Natural killer cell (primary cell): ENCODE data around the gene TBCC. TPM values are rescaled to one million over a fixed set of nuclear protein-coding genes. Genes with fewer than 3 reads are reported as not detected.
A peak's percentile ranks its signal among the peaks of the same experiment; 100 is the strongest.
"Not testable (repeated sequence)": the region's sequence is repeated elsewhere in the genome, so short reads cannot be mapped to it uniquely, and the experiment has no call there.

Experiments
- ATAC-seq, 3 donors: fragments of 150-1000 bp in 2 of 3; fragments of 200-7000 bp in 1 of 3; cut with Tn5 transposase; 1 replicate in 1 of 3; 2 replicates in 2 of 3; pipeline ENCODE4 v1.10.0; 2021; ENCODE audit warnings: mild to moderate bottlenecking in 2 of 3, moderate library complexity in 2 of 3
- DNase-seq, 2 donors: peaks; one replicate each; pipeline versions ENCODE4 v3.0.0 to v3.0.0-alpha.2; 2013 to 2021; ENCODE audit warnings: mixed read lengths in 1 of 2
- H3K27ac ChIP-seq: one replicate; pipeline ENCODE4 v1.5.1; 2013; ENCODE audit warnings: mild to moderate bottlenecking, low read length
- H3K27me3 ChIP-seq: one replicate; pipeline ENCODE4 v1.6.1; 2013; ENCODE audit warnings: low read length; ENCODE audit not compliant: control insufficient read depth, insufficient read depth
- H3K36me3 ChIP-seq: one replicate; pipeline ENCODE4 v1.6.1; 2013; ENCODE audit warnings: low read length; ENCODE audit not compliant: control insufficient read depth, insufficient read depth
- H3K4me1 ChIP-seq: one replicate; pipeline ENCODE4 v1.6.1; 2013; ENCODE audit warnings: low read length; ENCODE audit not compliant: control insufficient read depth, insufficient read depth
- H3K4me3 ChIP-seq: one replicate; pipeline ENCODE4 v1.5.1; 2013; ENCODE audit warnings: low read length
- H3K9me3 ChIP-seq: one replicate; pipeline ENCODE4 v1.6.1; 2013; ENCODE audit warnings: low read length; ENCODE audit not compliant: control insufficient read depth, insufficient read depth
- H3K27ac Mint-ChIP-seq, 2 donors: one replicate each; pipeline ENCODE4 v1.8.0; 2022; ENCODE audit warnings: mild to moderate bottlenecking in 2 of 2, mixed read lengths in 2 of 2, moderate library complexity in 1 of 2
- H3K27me3 Mint-ChIP-seq, 2 donors: one replicate each; pipeline ENCODE4 v1.8.0; 2022; ENCODE audit warnings: low read depth in 2 of 2, mixed read lengths in 2 of 2
- H3K36me3 Mint-ChIP-seq: one replicate; pipeline ENCODE4 v1.8.0; 2022; ENCODE audit warnings: mixed read lengths
- H3K4me1 Mint-ChIP-seq, 2 donors: one replicate each; pipeline ENCODE4 v1.8.0; 2022; ENCODE audit warnings: mixed read lengths in 2 of 2
- H3K4me3 Mint-ChIP-seq: one replicate; pipeline ENCODE4 v1.8.0; 2022; ENCODE audit warnings: mild to moderate bottlenecking, moderate library complexity, mixed read lengths
- H3K9me3 Mint-ChIP-seq, 2 donors: one replicate each; pipeline ENCODE4 v1.8.0; 2022; ENCODE audit warnings: mixed read lengths in 2 of 2
- WGBS: methylation state at CpG from one replicate; pipeline ENCODE4 v1.1.7; 2013; ENCODE audit warnings: missing lambda C conversion rate; ENCODE audit not compliant: insufficient coverage; 5-methylcytosine and 5-hydroxymethylcytosine counted together
- intact Hi-C: fragments of 100-400 bp; cut with micrococcal nuclease; formaldehyde crosslinking; loops from one replicate; pipeline ENCODE4 v1.14.2; 2022
- total RNA-seq, 4 donors: library from RNA; stranded (reverse); fragments of 120-200 nt in 1 of 4; gene quantifications; one replicate each; pipeline versions ENCODE4 v1.2.3 to v1.2.4, GENCODE V29; 2013 to 2022
- TF ChIP-seq, protein P1 (sequence below): fragments of 200-600 bp; IDR thresholded peaks from one replicate; pipeline ENCODE4 v1.8.0; 2022; ENCODE audit warnings: antibody characterized with exemption

The TBCC gene
- total RNA-seq, 3 donors from 2014 or later (not counting 1 experiment from before 2014, with no cell fraction given): 64.1 to 77.6 (median 65.6) TPM

DNA sequence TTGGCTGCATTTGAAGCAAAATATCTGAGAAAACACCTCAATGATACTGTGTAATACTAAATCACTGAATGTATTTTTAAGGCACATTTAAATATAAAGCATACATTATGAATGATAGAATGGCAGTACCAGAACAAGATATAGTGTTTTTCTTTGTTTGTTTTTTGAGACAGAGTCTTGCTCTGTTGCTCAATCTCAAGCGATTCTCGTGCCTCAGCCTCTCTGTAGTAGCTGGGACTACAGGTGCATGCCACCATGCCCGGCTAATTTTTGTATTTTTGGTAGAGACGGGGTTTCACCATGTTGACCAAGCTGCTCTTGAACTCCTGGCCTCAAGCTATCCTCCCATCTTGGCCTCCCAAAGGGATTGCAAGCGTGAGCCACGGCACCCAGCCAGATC, 33.6 kb upstream of the TBCC start:
- 86% methylated on average over 6 of the region's 6 CpGs for WGBS
- intact Hi-C loops: no loop called here
- no peaks in the 10 kb centered on the region for H3K36me3 ChIP-seq
- Mint-ChIP-seq H3K36me3 (no peaks in the 10 kb centered on the region), H3K4me3 (no peak overlapping the region), H3K27me3 (no peaks in the 10 kb centered on the region), H3K4me1 (peaks cover 16 to 28% of the 10 kb centered on the region in 2 donors), H3K9me3 (no peaks in the 10 kb centered on the region), H3K27ac (peak overlapping the region in 1 of 2 donors; percentile 29)
- no peak for DNase-seq
- TF ChIP-seq, protein P1, sequence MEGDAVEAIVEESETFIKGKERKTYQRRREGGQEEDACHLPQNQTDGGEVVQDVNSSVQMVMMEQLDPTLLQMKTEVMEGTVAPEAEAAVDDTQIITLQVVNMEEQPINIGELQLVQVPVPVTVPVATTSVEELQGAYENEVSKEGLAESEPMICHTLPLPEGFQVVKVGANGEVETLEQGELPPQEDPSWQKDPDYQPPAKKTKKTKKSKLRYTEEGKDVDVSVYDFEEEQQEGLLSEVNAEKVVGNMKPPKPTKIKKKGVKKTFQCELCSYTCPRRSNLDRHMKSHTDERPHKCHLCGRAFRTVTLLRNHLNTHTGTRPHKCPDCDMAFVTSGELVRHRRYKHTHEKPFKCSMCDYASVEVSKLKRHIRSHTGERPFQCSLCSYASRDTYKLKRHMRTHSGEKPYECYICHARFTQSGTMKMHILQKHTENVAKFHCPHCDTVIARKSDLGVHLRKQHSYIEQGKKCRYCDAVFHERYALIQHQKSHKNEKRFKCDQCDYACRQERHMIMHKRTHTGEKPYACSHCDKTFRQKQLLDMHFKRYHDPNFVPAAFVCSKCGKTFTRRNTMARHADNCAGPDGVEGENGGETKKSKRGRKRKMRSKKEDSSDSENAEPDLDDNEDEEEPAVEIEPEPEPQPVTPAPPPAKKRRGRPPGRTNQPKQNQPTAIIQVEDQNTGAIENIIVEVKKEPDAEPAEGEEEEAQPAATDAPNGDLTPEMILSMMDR: no peak
- no peak for ATAC-seq
- peaks cover 22% of the 10 kb centered on the region for H3K4me1 ChIP-seq
- no peaks in the 10 kb centered on the region for H3K9me3 ChIP-seq
- no peaks in the 10 kb centered on the region for H3K27me3 ChIP-seq
- no peak overlapping the region for H3K4me3 ChIP-seq
- H3K27ac ChIP-seq: no peak overlapping the region

DNA sequence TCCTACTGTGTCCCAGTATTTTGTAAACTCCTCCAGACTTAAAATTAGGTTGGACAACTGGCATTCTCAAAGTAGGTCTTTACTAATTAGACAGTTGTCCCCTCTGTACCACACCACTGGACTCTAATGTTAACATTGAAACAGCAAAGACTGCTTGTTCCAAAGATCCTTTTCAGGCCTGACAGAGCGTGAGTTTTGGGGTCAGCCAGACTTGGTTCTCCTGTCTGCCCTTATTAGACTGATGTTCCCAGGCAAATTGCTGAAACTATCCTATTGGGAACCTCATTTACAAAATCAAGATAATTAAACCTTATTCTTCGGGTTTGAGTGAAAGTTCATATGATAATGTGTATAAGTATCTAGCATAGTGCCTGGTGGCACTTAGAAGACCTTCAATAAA, 32.2 kb upstream of the TBCC start:
- no peaks in the 10 kb centered on the region for H3K9me3 Mint-ChIP-seq
- DNase-seq (no peak), ATAC-seq (no peak)
- TF ChIP-seq, protein P1: no peak
- Histone ChIP-seq H3K4me3 (no peak overlapping the region), H3K9me3 (no peaks in the 10 kb centered on the region), H3K27me3 (no peaks in the 10 kb centered on the region), H3K27ac (no peak overlapping the region), H3K36me3 (no peaks in the 10 kb centered on the region), H3K4me1 (peaks cover 36% of the 10 kb centered on the region)
- no peaks in the 10 kb centered on the region for H3K36me3 Mint-ChIP-seq
- H3K4me3 Mint-ChIP-seq: no peak overlapping the region
- intact Hi-C loops: no loop called here
- 98% methylated on average over 2 of the region's 2 CpGs for WGBS
- H3K4me1 Mint-ChIP-seq: peaks cover 26 to 38% of the 10 kb centered on the region in 2 donors
- H3K27me3 Mint-ChIP-seq: no peaks in the 10 kb centered on the region
- H3K27ac Mint-ChIP-seq: no peak overlapping the region

DNA sequence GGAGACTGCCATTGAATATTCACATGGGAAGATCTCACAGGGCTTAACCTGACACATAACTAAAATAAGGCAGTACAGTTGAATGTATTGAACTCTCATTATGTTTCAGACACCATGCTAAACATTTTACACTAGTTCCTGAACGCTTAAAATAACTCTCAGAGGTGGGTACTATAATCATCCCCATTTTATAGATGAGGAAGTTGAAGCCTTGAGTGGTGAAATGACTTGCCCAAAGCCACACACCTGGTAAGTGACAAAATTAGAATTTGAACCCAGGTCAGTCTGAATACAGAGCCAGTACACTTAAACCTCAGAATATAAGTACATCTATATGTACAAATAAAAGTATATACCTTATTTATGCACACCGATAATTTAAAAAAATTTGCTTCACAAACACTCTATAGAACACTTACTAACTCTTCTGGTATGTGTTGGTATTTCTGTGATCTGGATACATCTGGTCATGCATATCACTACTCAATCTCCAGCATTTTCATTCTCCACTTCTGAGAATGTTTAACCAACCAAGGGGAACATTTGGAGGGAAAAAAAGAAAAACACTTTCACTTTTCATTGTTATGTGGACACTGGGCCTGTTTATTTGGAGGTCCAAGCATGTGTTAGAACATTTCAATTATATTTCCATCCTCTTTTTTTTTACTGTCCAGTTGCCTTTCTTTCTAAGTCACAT, 31.4 kb upstream of the TBCC start:
- intact Hi-C loops: no loop called here
- TF ChIP-seq, protein P1: no peak
- peaks cover 44% of the 10 kb centered on the region for H3K4me1 ChIP-seq
- H3K4me1 Mint-ChIP-seq: peaks cover 32 to 39% of the 10 kb centered on the region in 2 donors
- H3K27me3 ChIP-seq: no peaks in the 10 kb centered on the region
- no peak overlapping the region for H3K4me3 Mint-ChIP-seq
- no peaks in the 10 kb centered on the region for H3K9me3 Mint-ChIP-seq
- H3K27ac ChIP-seq: no peak overlapping the region
- peaks cover 0 to 3% of the 10 kb centered on the region in 2 donors for H3K27me3 Mint-ChIP-seq
- no peaks in the 10 kb centered on the region for H3K9me3 ChIP-seq
- DNase-seq (no peak), ATAC-seq (no peak)
- H3K4me3 ChIP-seq: no peak overlapping the region
- no peak overlapping the region for H3K27ac Mint-ChIP-seq
- H3K36me3 ChIP-seq: no peaks in the 10 kb centered on the region
- no peaks in the 10 kb centered on the region for H3K36me3 Mint-ChIP-seq
- WGBS: no CpG with 5 or more reads among the region's 2 CpGs

DNA sequence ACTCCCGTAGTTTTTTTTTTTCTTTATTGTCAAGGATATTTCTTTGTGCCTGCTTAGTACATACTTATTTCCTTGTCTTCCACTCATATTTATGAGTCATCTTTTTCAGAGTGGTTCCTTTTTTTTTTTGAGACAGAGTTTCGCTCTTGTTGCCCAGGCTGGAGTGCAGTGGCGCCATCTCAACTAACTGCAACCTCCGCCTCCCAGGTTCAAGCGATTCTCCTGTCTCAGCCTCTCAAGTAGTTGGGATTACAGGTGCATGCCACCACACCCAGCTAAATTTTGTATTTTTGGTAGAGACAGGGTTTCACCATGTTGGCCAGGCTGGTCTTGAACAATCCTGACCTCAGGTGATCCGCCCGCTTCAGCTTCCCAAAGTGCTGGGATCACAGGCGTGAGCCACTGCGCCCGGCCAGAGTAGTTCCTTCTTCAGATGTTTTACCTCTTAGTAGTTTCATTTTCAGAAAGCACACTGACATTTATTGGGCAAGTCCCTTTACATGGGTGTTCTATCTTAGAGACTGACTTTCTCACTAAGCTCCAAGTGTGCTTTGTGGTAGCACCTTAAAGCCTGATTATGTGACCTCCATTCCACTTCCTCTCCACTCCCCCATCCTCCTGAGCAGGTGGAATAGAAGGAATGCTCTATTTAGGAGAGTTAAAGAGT, 29.1 kb upstream of the TBCC start:
- not testable (repeated sequence) for H3K9me3 ChIP-seq, H3K36me3 ChIP-seq, H3K9me3 Mint-ChIP-seq, H3K27me3 ChIP-seq, H3K27me3 Mint-ChIP-seq, H3K36me3 Mint-ChIP-seq, H3K4me3 ChIP-seq
- intact Hi-C loops: loop anchor here (1.0 to 5.0 kb wide), 3 partner anchors 9 to 607 kb away; no protein-coding TSS in a partner anchor
- Histone ChIP-seq H3K27ac (peak overlapping the region; percentile 80), H3K4me1 (peaks cover 60% of the 10 kb centered on the region)
- peak overlapping the region; percentile 82 for H3K4me3 Mint-ChIP-seq
- ATAC-seq (peak; percentile 41 to 55 (median 41)), DNase-seq (peak; percentile 44 to 83)
- 27% methylated on average over 10 of the region's 10 CpGs for WGBS
- peaks cover 44 to 50% of the 10 kb centered on the region in 2 donors for H3K4me1 Mint-ChIP-seq
- peak overlapping the region; percentile 92 to 94 for H3K27ac Mint-ChIP-seq
